T follicular helper cell (primary cell): ENCODE data around the gene ARHGAP6.
"Not testable (repeated sequence)": the region's sequence is repeated elsewhere in the genome, so short reads cannot be mapped to it uniquely, and the experiment has no call there.

Source experiments
- DNase-seq: peaks from one replicate; pipeline ENCODE4 v3.0.0-alpha.2; 2020; ENCODE audit warnings: low read depth

The ARHGAP6 gene

GRCh38 chrX:11235377-11235776, 430.3 kb downstream of the ARHGAP6 start:
- DNase-seq: not testable (repeated sequence)

- DNase-seq: no peak
These were observed 450.4 kb downstream of the ARHGAP6 start for GRCh38 chrX:11215191-11215921.

GRCh38 chrX:11214346-11215190, 451.2 kb downstream of the ARHGAP6 start:
- no peak for DNase-seq

- no peak for DNase-seq
These were observed 453.0 kb downstream of the ARHGAP6 start for GRCh38 chrX:11212741-11213140.

- DNase-seq: no peak
These were observed 455.3 kb downstream of the ARHGAP6 start for GRCh38 chrX:11210415-11210801.

GRCh38 chrX:11209798-11210414, 455.8 kb downstream of the ARHGAP6 start:
- no peak for DNase-seq

GRCh38 chrX:11206716-11207115, 459.0 kb downstream of the ARHGAP6 start:
- no peak for DNase-seq

- no peak for DNase-seq
These were observed 459.9 kb downstream of the ARHGAP6 start for GRCh38 chrX:11205796-11206195.

GRCh38 chrX:11197671-11198070, 468.0 kb downstream of the ARHGAP6 start:
- DNase-seq: no peak

GRCh38 chrX:11196476-11196875, 469.2 kb downstream of the ARHGAP6 start:
- no peak for DNase-seq

GRCh38 chrX:11193035-11193469, 472.7 kb downstream of the ARHGAP6 start:
- DNase-seq: no peak

- DNase-seq: no peak
These were observed 474.8 kb downstream of the ARHGAP6 start for GRCh38 chrX:11190745-11191510.

GRCh38 chrX:11189097-11189496, 476.6 kb downstream of the ARHGAP6 start:
- DNase-seq: no peak

- no peak for DNase-seq
These were observed 477.1 kb downstream of the ARHGAP6 start for GRCh38 chrX:11188664-11189063.

GRCh38 chrX:11187001-11187400, 478.7 kb downstream of the ARHGAP6 start:
- DNase-seq: no peak

GRCh38 chrX:11185861-11186260, 479.9 kb downstream of the ARHGAP6 start:
- DNase-seq: no peak

GRCh38 chrX:11180571-11180970, 485.1 kb downstream of the ARHGAP6 start:
- no peak for DNase-seq

GRCh38 chrX:11172415-11172814, 493.3 kb downstream of the ARHGAP6 start:
- no peak for DNase-seq

- no peak for DNase-seq
These were observed 493.8 kb downstream of the ARHGAP6 start for GRCh38 chrX:11171956-11172355.

GRCh38 chrX:11164433-11164832, 501.3 kb downstream of the ARHGAP6 start:
- no peak for DNase-seq

GRCh38 chrX:11159149-11159548, 506.6 kb downstream of the ARHGAP6 start:
- DNase-seq: no peak
